Activated naive CD4-positive, alpha-beta T cell treated with anti-CD3 and anti-CD28 coated beads for 36 hours (primary cell): ENCODE data around the gene UNC119B. TPM values are rescaled to one million over a fixed set of nuclear protein-coding genes. Genes with fewer than 3 reads are reported as not detected.

Experiments used
- CTCF ChIA-PET: fragments of 350-600 bp; sonication (Branson Sonifier 250); formaldehyde crosslinking; loops from one replicate; lab custom pipeline; 2021; ENCODE audit warnings: antibody characterized with exemption; lab: Charles Lee
- DNase-seq: peaks from one replicate; pipeline ENCODE4 v3.0.0-alpha.2; 2020
- H3K27ac Mint-ChIP-seq: one replicate; pipeline ENCODE4 v1.8.0; 2021; ENCODE audit warnings: mild to moderate bottlenecking, mixed read lengths
- H3K27me3 Mint-ChIP-seq: one replicate; pipeline ENCODE4 v1.8.0; 2021; ENCODE audit warnings: low read depth, mixed read lengths
- H3K36me3 Mint-ChIP-seq: one replicate; pipeline ENCODE4 v1.8.0; 2021; ENCODE audit warnings: low read depth, mixed read lengths
- H3K4me1 Mint-ChIP-seq: one replicate; pipeline ENCODE4 v1.8.0; 2021; ENCODE audit warnings: low read depth, mixed read lengths
- H3K4me3 Mint-ChIP-seq: one replicate; pipeline ENCODE4 v1.8.0; 2021; ENCODE audit warnings: mild to moderate bottlenecking, moderate library complexity, mixed read lengths
- H3K9me3 Mint-ChIP-seq: one replicate; pipeline ENCODE4 v1.8.0; 2021; ENCODE audit warnings: mixed read lengths
- intact Hi-C: fragments of 100-400 bp; cut with micrococcal nuclease; formaldehyde crosslinking; loops from one replicate; pipeline ENCODE4 v1.15.1; 2023
- total RNA-seq, 2 experiments: library from RNA; stranded (reverse); gene quantifications; one replicate each; pipeline ENCODE4 v1.2.3, GENCODE V29; 2021

UNC119B gene
- total RNA-seq, 2 experiments from 2014 or later: 31.9 to 32.6 TPM

GRCh38 chr12:120690083-120690450 lies 20.2 kb upstream of the UNC119B start:
- intact Hi-C loops: no loop called here
- Mint-ChIP-seq H3K4me3 (no peak overlapping the region), H3K27ac (no peak overlapping the region), H3K9me3 (no peaks in the 10 kb centered on the region), H3K36me3 (peaks cover 8% of the 10 kb centered on the region), H3K4me1 (peaks cover 49% of the 10 kb centered on the region), H3K27me3 (no peaks in the 10 kb centered on the region)
- DNase-seq: no peak
- CTCF ChIA-PET: interaction anchor here (0.6 to 3.4 kb wide), 3 partner anchors 21 to 420 kb away, joined by 4 to 14 read pairs (median 7); no protein-coding TSS in a partner anchor

DNA sequence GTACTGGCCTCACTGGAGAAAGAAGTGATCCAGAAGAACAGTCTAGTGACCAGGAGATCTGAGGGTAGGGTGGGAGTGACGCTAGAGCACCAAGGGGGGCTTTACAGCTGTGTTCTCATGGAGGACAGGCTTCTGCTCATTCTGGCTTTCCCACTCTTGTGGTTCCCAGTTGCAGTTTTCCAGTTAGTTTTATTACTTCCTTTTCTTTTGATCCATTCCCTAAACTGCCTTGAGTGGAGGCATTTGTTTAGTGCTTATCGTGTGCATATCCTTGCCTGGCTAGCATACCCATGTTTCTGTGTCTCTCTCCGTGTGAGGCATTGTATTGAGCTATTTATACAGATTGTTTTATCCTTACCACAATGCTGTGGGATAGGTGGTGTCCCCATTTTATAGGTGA lies 19.3 kb upstream of the UNC119B start:
- CTCF ChIA-PET: interaction anchor here (1.9 kb wide), 1 partner anchor 20 kb away, joined by 7 read pairs; no protein-coding TSS in a partner anchor
- Mint-ChIP-seq H3K27ac (no peak overlapping the region), H3K4me3 (no peak overlapping the region), H3K27me3 (no peaks in the 10 kb centered on the region), H3K4me1 (peaks cover 45% of the 10 kb centered on the region), H3K9me3 (no peaks in the 10 kb centered on the region), H3K36me3 (peaks cover 12% of the 10 kb centered on the region)
- DNase-seq: no peak
- intact Hi-C loops: no loop called here

GRCh38 chr12:120692524-120693033 lies 17.7 kb upstream of the UNC119B start:
- CTCF ChIA-PET: no interaction called here
- intact Hi-C loops: no loop called here
- Mint-ChIP-seq H3K4me3 (no peak overlapping the region), H3K4me1 (peaks cover 45% of the 10 kb centered on the region), H3K27ac (peak overlapping the region; percentile 1), H3K9me3 (no peaks in the 10 kb centered on the region), H3K27me3 (no peaks in the 10 kb centered on the region), H3K36me3 (peaks cover 22% of the 10 kb centered on the region)
- no peak for DNase-seq

GRCh38 chr12:120693848-120694247 lies 16.4 kb upstream of the UNC119B start:
- CTCF ChIA-PET: interaction anchor here (1.0 kb wide), 1 partner anchor 45 kb away, joined by 4 read pairs; no protein-coding TSS in a partner anchor

DNA sequence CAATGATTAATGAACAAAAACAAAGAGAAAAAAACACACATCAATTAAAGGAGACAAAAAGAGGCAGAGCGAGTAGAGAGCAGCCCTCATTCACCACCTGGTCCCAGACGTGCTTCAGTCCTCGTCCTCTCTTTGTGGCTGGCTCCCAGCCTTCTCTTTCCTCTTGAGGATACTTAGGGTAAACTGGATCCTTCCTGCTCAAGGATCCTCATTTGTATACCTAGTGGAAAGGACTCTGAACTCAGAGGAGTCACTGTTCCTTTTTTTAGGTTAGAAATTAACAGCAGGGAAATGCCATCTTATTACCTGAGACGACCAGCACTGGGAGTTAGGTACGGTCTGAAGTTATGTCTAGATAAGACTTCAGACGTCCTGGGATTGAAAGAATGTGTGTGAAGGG lies 13.6 kb upstream of the UNC119B start:
- DNase-seq: no peak
- intact Hi-C loops: no loop called here
- Mint-ChIP-seq H3K4me3 (no peak overlapping the region), H3K27ac (no peak overlapping the region), H3K36me3 (peaks cover 30% of the 10 kb centered on the region), H3K27me3 (no peaks in the 10 kb centered on the region), H3K9me3 (no peaks in the 10 kb centered on the region), H3K4me1 (peaks cover 13% of the 10 kb centered on the region)
- CTCF ChIA-PET: no interaction called here

More at GRCh38 chr12:120693848-120694247, 16.4 kb upstream of the UNC119B start:
- Mint-ChIP-seq H3K4me3 (no peak overlapping the region), H3K9me3 (no peaks in the 10 kb centered on the region), H3K27ac (no peak overlapping the region), H3K36me3 (peaks cover 25% of the 10 kb centered on the region), H3K27me3 (no peaks in the 10 kb centered on the region), H3K4me1 (peaks cover 37% of the 10 kb centered on the region)
- intact Hi-C loops: no loop called here
- DNase-seq: no peak

DNA sequence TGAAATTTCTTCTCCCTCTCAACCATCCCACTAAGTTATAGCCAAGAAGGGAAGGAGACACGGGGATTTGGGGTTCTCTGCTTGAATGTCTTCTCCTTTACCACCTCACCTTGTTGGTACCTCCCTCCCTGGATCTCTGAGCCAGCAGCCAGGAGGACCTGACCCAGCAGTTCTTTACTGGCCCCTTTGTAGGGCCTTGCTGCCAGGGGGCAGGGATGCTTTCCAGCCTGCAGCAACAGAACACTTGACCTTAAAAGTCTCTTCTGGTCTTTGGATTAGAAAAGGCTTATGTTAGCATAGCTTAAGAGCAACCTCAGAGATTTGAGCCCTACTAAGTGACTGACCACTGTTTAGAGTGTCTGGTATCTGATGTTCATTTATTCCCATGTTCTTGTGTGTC lies 12.9 kb upstream of the UNC119B start:
- intact Hi-C loops: no loop called here
- Mint-ChIP-seq H3K9me3 (no peaks in the 10 kb centered on the region), H3K36me3 (peaks cover 33% of the 10 kb centered on the region), H3K4me1 (peaks cover 8% of the 10 kb centered on the region), H3K4me3 (no peak overlapping the region), H3K27ac (no peak overlapping the region), H3K27me3 (no peaks in the 10 kb centered on the region)
- CTCF ChIA-PET: interaction anchor here (0.9 to 1.8 kb wide), 4 partner anchors 48 to 114 kb away, joined by 4 to 6 read pairs (median 4); no protein-coding TSS in a partner anchor
- DNase-seq: no peak

DNA sequence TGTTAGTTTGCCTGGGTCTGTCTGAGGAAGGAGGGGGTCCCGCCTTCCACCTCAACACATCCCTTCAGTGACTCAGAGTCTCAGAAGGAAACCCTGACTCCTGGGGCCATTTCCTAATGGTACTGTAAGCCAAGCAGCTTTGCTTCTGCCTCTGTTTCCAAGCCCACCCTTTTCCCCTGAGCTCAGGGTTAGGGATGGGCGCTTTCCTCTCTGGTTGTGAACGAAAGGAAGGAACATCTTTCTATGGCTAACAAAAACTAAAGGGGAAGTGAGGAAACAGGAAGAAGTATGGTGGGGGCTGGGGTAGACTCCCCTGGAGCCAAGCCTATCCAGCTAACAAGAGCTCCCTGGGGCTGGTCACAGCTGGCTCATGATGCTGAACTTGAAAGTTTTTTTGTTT lies 11.6 kb upstream of the UNC119B start:
- Mint-ChIP-seq H3K9me3 (no peaks in the 10 kb centered on the region), H3K27ac (no peak overlapping the region), H3K27me3 (no peaks in the 10 kb centered on the region), H3K4me3 (no peak overlapping the region), H3K36me3 (peaks cover 34% of the 10 kb centered on the region), H3K4me1 (no peaks in the 10 kb centered on the region)
- intact Hi-C loops: no loop called here
- no peak for DNase-seq
- CTCF ChIA-PET: interaction anchor here (0.9 to 1.8 kb wide), 4 partner anchors 49 to 116 kb away, joined by 4 to 6 read pairs (median 4); no protein-coding TSS in a partner anchor

GRCh38 chr12:120699553-120699952 lies 10.7 kb upstream of the UNC119B start:
- Mint-ChIP-seq H3K27ac (no peak overlapping the region), H3K9me3 (no peaks in the 10 kb centered on the region), H3K36me3 (peaks cover 35% of the 10 kb centered on the region), H3K4me1 (no peaks in the 10 kb centered on the region), H3K4me3 (no peak overlapping the region), H3K27me3 (no peaks in the 10 kb centered on the region)
- intact Hi-C loops: no loop called here
- DNase-seq: no peak
- CTCF ChIA-PET: interaction anchor here (0.6 kb wide), 1 partner anchor 53 kb away, joined by 3 read pairs; no protein-coding TSS in a partner anchor

GRCh38 chr12:120700886-120701285 lies 9.4 kb upstream of the UNC119B start:
- DNase-seq: no peak
- Mint-ChIP-seq H3K27ac (no peak overlapping the region), H3K4me3 (no peak overlapping the region), H3K4me1 (no peaks in the 10 kb centered on the region), H3K27me3 (no peaks in the 10 kb centered on the region), H3K9me3 (no peaks in the 10 kb centered on the region), H3K36me3 (peaks cover 28% of the 10 kb centered on the region)
- CTCF ChIA-PET: interaction anchor here (2.2 kb wide), 1 partner anchor 54 kb away, joined by 7 read pairs; no protein-coding TSS in a partner anchor
- intact Hi-C loops: no loop called here

GRCh38 chr12:120702637-120703036 lies 7.6 kb upstream of the UNC119B start:
- H3K27ac Mint-ChIP-seq: no peak overlapping the region
- intact Hi-C loops: no loop called here
- CTCF ChIA-PET: interaction anchor here (0.5 to 2.2 kb wide), 5 partner anchors 53 to 501 kb away, joined by 3 to 7 read pairs (median 3); no protein-coding TSS in a partner anchor
- no peak overlapping the region for H3K4me3 Mint-ChIP-seq
- H3K9me3 Mint-ChIP-seq: no peaks in the 10 kb centered on the region
- H3K36me3 Mint-ChIP-seq: peaks cover 17% of the 10 kb centered on the region
- no peaks in the 10 kb centered on the region for H3K4me1 Mint-ChIP-seq
- no peak for DNase-seq
- no peaks in the 10 kb centered on the region for H3K27me3 Mint-ChIP-seq

- CTCF ChIA-PET: interaction anchor here (1.1 kb wide), 1 partner anchor 121 kb away, joined by 3 read pairs; no protein-coding TSS in a partner anchor
- H3K9me3 Mint-ChIP-seq: no peaks in the 10 kb centered on the region
- H3K36me3 Mint-ChIP-seq: peaks cover 15% of the 10 kb centered on the region
- no peaks in the 10 kb centered on the region for H3K27me3 Mint-ChIP-seq
- no peak overlapping the region for H3K4me3 Mint-ChIP-seq
- no peak for DNase-seq
- H3K27ac Mint-ChIP-seq: no peak overlapping the region
- no peaks in the 10 kb centered on the region for H3K4me1 Mint-ChIP-seq
- intact Hi-C loops: no loop called here
These were observed 6.8 kb upstream of the UNC119B start for GRCh38 chr12:120703311-120703942.

GRCh38 chr12:120705618-120706017 lies 4.6 kb upstream of the UNC119B start:
- CTCF ChIA-PET: interaction anchor here (1.6 kb wide), 1 partner anchor 56 kb away, joined by 5 read pairs; no protein-coding TSS in a partner anchor
- Mint-ChIP-seq H3K27ac (no peak overlapping the region), H3K4me3 (no peak overlapping the region), H3K4me1 (peaks cover 5% of the 10 kb centered on the region), H3K9me3 (no peaks in the 10 kb centered on the region), H3K27me3 (no peaks in the 10 kb centered on the region), H3K36me3 (peaks cover 10% of the 10 kb centered on the region)
- DNase-seq: no peak
- intact Hi-C loops: no loop called here
